ENCODE data around the gene WNT9A. TPM values are rescaled to one million over a fixed set of nuclear protein-coding genes. Genes with fewer than 3 reads are reported as not detected.

WNT9A gene
- total and polyA plus RNA-seq, 12 donors = 0.39 to 27.9 (median 3.8) TPM

- TF ChIP-seq CTCF (IDR thresholded peaks at IDR 0.05) = no peak
- ATAC-seq = no peak
- Histone ChIP-seq H3K9me3 (no peaks in the 10 kb centered on the region), H3K4me1 (peaks cover 0 to 3% (median 0%) of the 10 kb centered on the region in 9 donors), H3K4me3 (no peak overlapping the region), H3K36me3 (peaks cover 0 to 24% (median 0%) of the 10 kb centered on the region in 9 donors), H3K27me3 (no peaks in the 10 kb centered on the region), H3K27ac (no peak overlapping the region)
- DNase-seq = no peak
- WGBS, 2 donors = 96 to 97% methylated on average over 35 of the region's 35 CpGs
- intact Hi-C loops (cut with DNase I) = loop anchor here in 1 of 10 donors (2.0 kb wide), 1 partner anchor 15 kb away; no protein-coding TSS in a partner anchor
These were observed 26.1 kb downstream of the WNT9A start for GRCh38 chr1:227921461-227922185.

- no peak for DNase-seq
These were observed 26.8 kb downstream of the WNT9A start for GRCh38 chr1:227920896-227921295.

GRCh38 chr1:227920426-227920825 is 27.3 kb downstream of the WNT9A start:
- WGBS, 2 donors = 94 to 96% methylated on average over 11 of the region's 11 CpGs
- Histone ChIP-seq H3K9me3 (no peaks in the 10 kb centered on the region), H3K36me3 (peaks cover 0 to 24% (median 0%) of the 10 kb centered on the region in 9 donors), H3K27ac (no peak overlapping the region), H3K4me3 (no peak overlapping the region), H3K4me1 (peaks cover 0 to 3% (median 0%) of the 10 kb centered on the region in 9 donors), H3K27me3 (no peaks in the 10 kb centered on the region)
- TF ChIP-seq CTCF (IDR thresholded peaks at IDR 0.05) = no peak
- DNase-seq (no peak), ATAC-seq (no peak)
- intact Hi-C loops (cut with DNase I) = loop anchor here in 1 of 10 donors (2.0 kb wide), 1 partner anchor 14 kb away; no protein-coding TSS in a partner anchor

More at GRCh38 chr1:227920896-227921295, 26.8 kb downstream of the WNT9A start:
- WGBS, 2 donors = 93 to 95% methylated on average over 8 of the region's 8 CpGs
- TF ChIP-seq CTCF (IDR thresholded peaks at IDR 0.05) = no peak
- no peak for ATAC-seq
- peaks cover 0 to 3% (median 0%) of the 10 kb centered on the region in 9 donors for H3K4me1 ChIP-seq
- no peak overlapping the region for H3K4me3 ChIP-seq
- no peaks in the 10 kb centered on the region for H3K27me3 ChIP-seq
- no peak overlapping the region for H3K27ac ChIP-seq
- intact Hi-C loops (cut with DNase I) = loop anchor here in 1 of 10 donors (2.0 kb wide), 1 partner anchor 14 kb away; no protein-coding TSS in a partner anchor
- H3K36me3 ChIP-seq = peaks cover 0 to 24% (median 0%) of the 10 kb centered on the region in 9 donors
- no peaks in the 10 kb centered on the region for H3K9me3 ChIP-seq

- Histone ChIP-seq H3K36me3 (peaks cover 0 to 24% (median 0%) of the 10 kb centered on the region in 9 donors), H3K4me1 (peaks cover 0 to 3% (median 0%) of the 10 kb centered on the region in 9 donors), H3K27ac (no peak overlapping the region), H3K27me3 (no peaks in the 10 kb centered on the region), H3K9me3 (no peaks in the 10 kb centered on the region), H3K4me3 (no peak overlapping the region)
- ATAC-seq = no peak
- intact Hi-C loops (cut with DNase I) = loop anchor here in 1 of 10 donors (2.0 kb wide), 1 partner anchor 13 kb away; no protein-coding TSS in a partner anchor
- 51 to 64% methylated on average over 12 of the region's 12 CpGs for WGBS, 2 donors
- TF ChIP-seq CTCF (IDR thresholded peaks at IDR 0.05) = no peak
- DNase-seq = no peak
These were observed 27.8 kb downstream of the WNT9A start for GRCh38 chr1:227919906-227920305.
